Left lung (tissue), 10 donors: ENCODE measurements around the gene OSGIN1. TPM values are rescaled to one million over a fixed set of nuclear protein-coding genes. Genes with fewer than 3 reads are reported as not detected.
A peak's percentile ranks its signal among the peaks of the same experiment; 100 is the strongest.

Experiments
- ATAC-seq: fragments of 200-7000 bp; cut with Tn5 transposase; one replicate; pipeline ENCODE4 v1.9.1; 2020; ENCODE audit warnings: moderate library complexity
- DNase-seq, 4 donors: peaks; one replicate each; pipeline ENCODE4 v3.0.0-alpha.2; 2013 to 2020
- H3K27ac ChIP-seq, 2 donors: fragments of 200-600 bp; sonication (generic) in 1 of 2; one replicate each; pipeline versions ENCODE4 v1.5.0 to v1.8.0; 2020 to 2021
- H3K27me3 ChIP-seq, 2 donors: fragments of 200-600 bp; sonication (generic) in 1 of 2; one replicate each; pipeline versions ENCODE4 v1.5.0 to v1.8.0; 2020 to 2021
- H3K36me3 ChIP-seq, 2 donors: fragments of 200-600 bp; sonication (generic) in 1 of 2; one replicate each; pipeline versions ENCODE4 v1.5.0 to v1.8.0; 2020 to 2021
- H3K4me1 ChIP-seq, 2 donors: fragments of 200-600 bp; one replicate each; pipeline ENCODE4 v1.8.0; 2021
- H3K4me3 ChIP-seq, 2 donors: fragments of 200-600 bp; sonication (generic) in 1 of 2; one replicate each; pipeline versions ENCODE4 v1.5.0 to v1.8.0; 2020 to 2021; ENCODE audit warnings: mild to moderate bottlenecking in 1 of 2
- H3K9me3 ChIP-seq, 2 donors: fragments of 200-600 bp; sonication (generic) in 1 of 2; one replicate each; pipeline versions ENCODE4 v1.5.0 to v1.8.0; 2020 to 2021
- CTCF ChIP-seq, 2 donors: fragments of 200-600 bp; sonication (generic) in 1 of 2; IDR thresholded peaks; one replicate each; pipeline versions ENCODE4 v1.5.0 to v1.8.0; 2021; ENCODE audit warnings: antibody characterized with exemption in 2 of 2
- intact Hi-C, 2 donors: fragments of 100-400 bp; cut with DNase I; formaldehyde crosslinking; loops; one replicate each; pipeline versions ENCODE4 v1.11.2 to v1.14.2; 2022
- polyA plus RNA-seq, 6 donors: library from polyadenylated mRNA; unstranded; fragments of 120-200 nt; gene quantifications; one replicate each; pipeline ENCODE4 v1.2.1, GENCODE V29; 2013; ENCODE audit not compliant: insufficient read length in 6 of 6
- total RNA-seq, 2 donors: library from RNA; stranded (reverse); fragmentation: NEBNext Ultra II Directional; extraction: Animal tissue kit (Norgen Biotek cat#: 25700); gene quantifications; one replicate each; pipeline ENCODE4 v1.2.1, GENCODE V29; 2021
- donor health status: DM: no; HTN: yes; CAD: no.
- donor health status: DM: no; HTN: no; CAD: no.

The OSGIN1 gene
- total and polyA plus RNA-seq, 8 donors: 0.47 to 18.0 (median 0.70) TPM

GRCh38 chr16:83935005-83935857 is 17.8 kb upstream of the OSGIN1 start:
- no peak overlapping the region for H3K27ac ChIP-seq
- peaks cover 0 to 4% of the 10 kb centered on the region in 2 donors for H3K4me1 ChIP-seq
- no peak overlapping the region for H3K4me3 ChIP-seq
- no peaks in the 10 kb centered on the region for H3K9me3 ChIP-seq
- peak in 1 of 4 donors; percentile 65 for DNase-seq
- intact Hi-C loops: no loop called here
- no peaks in the 10 kb centered on the region for H3K27me3 ChIP-seq
- H3K36me3 ChIP-seq: no peaks in the 10 kb centered on the region
- TF ChIP-seq CTCF (IDR thresholded peaks at IDR 0.05): no peak
- no peak for ATAC-seq

- peaks cover 0 to 4% of the 10 kb centered on the region in 2 donors for H3K4me1 ChIP-seq
- H3K27me3 ChIP-seq: no peaks in the 10 kb centered on the region
- DNase-seq (peak in 1 of 4 donors; percentile 69), ATAC-seq (no peak)
- TF ChIP-seq CTCF (IDR thresholded peaks at IDR 0.05): no peak
- H3K27ac ChIP-seq: no peak overlapping the region
- no peak overlapping the region for H3K4me3 ChIP-seq
- no peaks in the 10 kb centered on the region for H3K36me3 ChIP-seq
- intact Hi-C loops: no loop called here
- no peaks in the 10 kb centered on the region for H3K9me3 ChIP-seq
Measured at GRCh38 chr16:83935858-83936255, 17.2 kb upstream of the OSGIN1 start.

GRCh38 chr16:83936581-83937165 is 16.4 kb upstream of the OSGIN1 start:
- intact Hi-C loops: no loop called here
- Histone ChIP-seq H3K27ac (no peak overlapping the region), H3K4me3 (no peak overlapping the region), H3K36me3 (no peaks in the 10 kb centered on the region), H3K9me3 (no peaks in the 10 kb centered on the region), H3K4me1 (peaks cover 0 to 4% of the 10 kb centered on the region in 2 donors), H3K27me3 (no peaks in the 10 kb centered on the region)
- no peak for TF ChIP-seq CTCF (IDR thresholded peaks at IDR 0.05)
- DNase-seq (no peak), ATAC-seq (no peak)

- Histone ChIP-seq H3K4me3 (no peak overlapping the region), H3K27me3 (no peaks in the 10 kb centered on the region), H3K36me3 (no peaks in the 10 kb centered on the region), H3K4me1 (peaks cover 0 to 4% of the 10 kb centered on the region in 2 donors), H3K27ac (no peak overlapping the region), H3K9me3 (no peaks in the 10 kb centered on the region)
- intact Hi-C loops: no loop called here
- TF ChIP-seq CTCF (IDR thresholded peaks at IDR 0.05): no peak
- ATAC-seq (no peak), DNase-seq (no peak)
Measured at GRCh38 chr16:83937267-83937666, 15.8 kb upstream of the OSGIN1 start.
